Activated CD8-positive, alpha-beta memory T cell treated with anti-CD3 and anti-CD28 coated beads, Interleukin-2, amount 50 U/mL, for 24 hours (primary cell): Measurements from ENCODE around the gene SMR3A.

Experiments used
- DNase-seq: peaks from one replicate; pipeline ENCODE4 v3.0.0-alpha.2; 2020; ENCODE audit errors: extremely low read depth

SMR3A gene

DNA sequence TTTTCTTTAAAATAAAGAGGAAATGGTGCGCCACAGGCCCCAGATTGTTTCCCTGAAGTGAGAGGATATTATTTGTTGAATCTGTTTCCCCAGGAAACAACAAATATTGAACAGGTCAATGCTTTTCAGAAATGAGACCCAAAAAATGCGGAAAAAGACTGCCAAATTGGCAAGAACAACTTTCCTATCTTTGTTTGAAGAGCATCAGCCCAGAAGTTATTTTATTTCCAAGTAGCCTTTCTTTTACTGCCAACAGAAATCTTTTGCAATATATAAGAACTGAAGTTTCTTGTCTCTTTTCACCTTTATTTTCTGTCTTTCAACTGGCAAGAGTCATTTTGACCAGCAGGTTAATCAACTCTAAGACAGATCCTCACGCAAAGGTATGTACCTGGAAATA is at the start of gene SMR3A:
TSS of gene SMR3A (plus strand) at position 301 of the 400 bp plus-strand sequence. CDS start 1,356 bp downstream, outside the sequence.
- DNase-seq, result no peak

DNA sequence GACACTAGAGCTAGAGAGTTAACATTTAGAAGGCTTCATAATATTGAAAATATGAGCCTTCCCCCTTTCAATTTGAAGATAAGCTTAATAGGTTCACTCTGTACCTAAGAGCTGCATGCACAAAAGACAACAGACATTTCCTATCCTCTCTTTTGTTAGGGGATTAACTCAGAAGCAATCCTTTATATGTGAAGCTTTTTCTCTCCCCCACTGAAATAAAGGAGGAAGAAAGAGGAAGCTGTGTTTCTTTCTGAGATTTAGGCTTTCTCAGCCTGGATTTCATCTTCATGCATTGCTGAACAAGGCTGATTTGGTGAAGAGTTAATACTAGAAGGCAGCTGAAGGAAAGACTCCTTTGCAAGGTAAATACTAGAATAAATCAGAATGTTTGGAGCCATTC is 46.8 kb upstream of the SMR3A start:
- DNase-seq, result no peak

DNA sequence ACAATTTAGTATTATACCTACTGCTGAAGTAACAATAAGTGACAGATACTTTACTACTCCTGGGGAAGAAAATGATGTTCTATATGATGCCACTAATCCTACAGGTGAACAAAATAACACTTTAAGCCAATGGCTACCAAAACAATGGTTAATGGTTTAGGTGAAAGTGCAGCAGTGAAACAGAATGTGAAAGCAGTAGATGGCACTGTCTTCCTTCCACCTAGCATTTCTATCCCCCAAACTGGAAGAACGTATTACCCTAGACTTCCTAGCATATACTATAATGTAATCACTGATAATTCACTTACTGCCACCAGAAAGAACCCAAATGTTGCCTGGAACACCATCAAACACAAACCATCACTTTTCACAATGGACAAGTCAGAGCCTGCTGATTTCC is 44.6 kb upstream of the SMR3A start:
- DNase-seq, result no peak

DNA sequence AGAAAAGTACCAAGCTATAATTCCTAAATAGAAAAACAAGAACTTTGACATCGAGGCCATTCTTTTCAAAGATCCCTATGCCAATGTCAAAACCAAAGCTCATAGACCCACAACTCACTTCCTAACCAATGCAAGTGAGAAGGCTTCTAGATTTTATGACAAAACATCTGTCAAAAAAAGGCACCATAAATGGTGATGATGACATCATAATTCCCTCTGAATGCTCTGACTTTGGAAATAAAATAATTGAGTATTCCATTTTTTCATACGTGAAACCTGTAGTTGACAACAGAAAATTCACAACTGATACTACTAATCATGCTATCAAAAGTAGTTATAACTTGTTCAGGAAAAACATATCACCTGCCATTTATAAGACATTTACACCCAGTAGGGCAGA is 34.5 kb upstream of the SMR3A start:
- DNase-seq, result no peak

DNA sequence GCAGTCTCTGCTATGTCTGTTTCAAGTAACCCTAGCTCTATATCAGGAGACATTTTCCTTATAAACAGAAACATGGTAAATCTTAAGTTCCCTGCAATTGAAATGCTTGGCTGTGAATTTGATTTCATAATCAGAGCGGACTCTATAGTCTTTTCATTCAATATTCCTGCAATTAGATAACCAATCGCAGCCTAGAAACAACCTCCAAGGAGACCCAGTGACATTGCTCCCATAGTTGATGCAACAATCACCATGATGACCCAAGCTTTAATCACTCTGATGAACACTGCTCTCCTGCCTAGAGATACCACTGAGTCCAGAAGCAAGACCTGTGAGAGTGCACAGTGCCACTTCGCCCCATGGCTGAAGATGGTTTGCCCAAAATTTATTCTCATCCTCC is 25.9 kb upstream of the SMR3A start, which contains the start of gene CABS1:
TSS of gene CABS1 (plus strand) at position 301 of the 400 bp plus-strand sequence. CDS start at position 360, 59 bp downstream.
- DNase-seq, result no peak

DNA sequence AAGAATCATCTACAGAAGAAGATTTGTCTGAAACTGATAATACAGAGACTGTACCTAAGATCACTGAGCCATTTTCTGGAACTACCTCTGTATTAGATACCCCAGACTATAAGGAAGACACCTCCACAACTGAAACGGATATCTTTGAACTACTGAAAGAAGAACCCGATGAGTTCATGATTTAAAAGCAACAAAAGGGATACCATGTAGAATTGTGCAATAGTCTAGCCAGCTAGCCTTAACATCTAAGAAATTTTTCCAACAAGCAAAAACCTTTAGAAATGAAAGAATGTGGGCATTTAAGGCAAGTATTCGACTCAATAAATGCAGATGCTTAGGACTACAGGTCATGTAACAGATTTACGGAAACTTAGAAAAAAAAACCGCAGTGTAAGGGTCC is 24.5 kb upstream of the SMR3A start:
- DNase-seq, result no peak

DNA sequence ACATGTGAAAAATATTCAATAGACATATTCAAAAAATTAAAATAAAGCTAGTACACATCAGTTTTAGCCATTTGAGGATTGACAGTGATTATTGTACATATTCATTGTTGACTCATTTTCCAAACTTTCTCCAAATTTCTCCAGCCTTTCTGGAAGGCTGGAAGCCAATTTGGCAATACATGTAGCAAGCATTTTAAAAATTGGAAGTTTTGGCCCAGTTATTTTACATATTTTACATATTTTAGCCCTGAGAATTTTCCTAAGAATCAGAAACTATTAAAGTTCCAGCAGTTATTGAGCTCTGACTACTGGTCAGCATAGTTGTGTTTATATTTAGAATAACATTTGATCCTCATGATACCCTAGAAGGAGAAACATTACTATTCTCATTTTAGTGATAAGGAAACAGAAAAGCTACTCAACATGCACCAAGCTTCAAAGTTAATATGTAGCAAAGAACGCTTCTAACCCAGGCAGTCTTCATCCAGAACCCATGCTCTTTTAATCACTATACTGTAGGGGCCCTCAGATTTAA is 22.6 kb upstream of the SMR3A start:
- DNase-seq, result no peak

DNA sequence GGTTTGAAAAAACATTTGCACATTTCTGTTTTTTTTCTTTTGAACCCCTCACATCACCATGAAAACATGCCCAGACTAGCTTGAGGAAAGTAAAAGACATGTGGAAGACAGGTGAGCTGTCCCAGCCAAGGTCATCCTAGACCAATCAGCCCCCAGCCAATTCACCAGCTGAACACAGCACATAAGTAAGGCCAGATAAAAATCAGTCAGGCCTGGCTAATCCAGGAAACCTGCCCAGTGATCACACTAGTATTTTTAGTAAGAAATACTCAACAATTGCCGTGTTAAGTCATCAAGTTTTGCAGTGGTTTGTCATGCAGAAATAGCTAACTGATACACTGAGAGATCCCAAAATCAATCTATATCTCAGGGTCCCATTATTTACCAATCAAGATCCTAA is 4.4 kb upstream of the SMR3A start:
- no peak for DNase-seq

DNA sequence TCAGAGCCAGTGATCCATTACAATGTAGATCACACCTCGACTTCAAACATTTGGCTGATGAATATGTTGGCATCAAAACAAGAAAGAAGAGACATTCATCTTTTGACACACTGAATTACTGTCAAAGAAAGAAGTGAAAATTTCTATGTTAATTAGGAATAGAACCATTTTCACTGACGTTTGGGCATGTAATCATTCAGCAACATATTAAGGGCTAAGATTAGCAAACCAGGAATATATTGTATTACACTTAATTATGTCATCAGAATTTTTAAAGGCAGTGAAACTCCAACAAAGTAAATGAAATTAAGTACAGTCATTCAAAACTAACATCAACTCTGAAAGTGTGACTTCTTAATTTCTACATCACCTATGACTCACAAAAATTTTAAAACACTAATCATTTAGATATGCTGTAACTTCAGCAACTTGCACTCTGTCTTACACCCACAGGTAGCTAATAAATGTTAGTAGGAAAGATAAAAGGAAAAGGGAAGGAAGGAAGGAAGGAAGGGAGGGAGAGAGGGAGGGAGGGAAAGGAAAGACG is 1.4 kb upstream of the SMR3A start:
- DNase-seq, result no peak

DNA sequence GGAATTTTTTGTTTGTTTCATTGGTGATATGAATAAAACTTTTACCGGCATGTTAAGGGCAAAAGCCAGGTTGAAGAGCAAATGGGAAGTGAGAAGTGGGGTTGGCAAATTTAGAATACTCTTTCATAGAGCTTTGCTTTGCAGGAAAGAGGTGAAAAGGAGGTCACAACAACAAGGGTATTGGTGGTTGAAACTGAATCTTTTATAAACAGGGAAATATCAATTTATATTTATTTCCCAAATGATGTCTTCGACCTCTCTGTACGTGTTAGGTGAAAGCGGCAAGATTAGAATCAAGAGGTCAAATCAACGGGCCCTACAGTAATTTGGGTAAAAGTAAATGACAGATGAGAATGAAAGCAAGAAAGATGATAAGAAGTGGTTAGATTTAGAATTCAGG is 3.4 kb downstream of the SMR3A start:
- DNase-seq, result no peak

DNA sequence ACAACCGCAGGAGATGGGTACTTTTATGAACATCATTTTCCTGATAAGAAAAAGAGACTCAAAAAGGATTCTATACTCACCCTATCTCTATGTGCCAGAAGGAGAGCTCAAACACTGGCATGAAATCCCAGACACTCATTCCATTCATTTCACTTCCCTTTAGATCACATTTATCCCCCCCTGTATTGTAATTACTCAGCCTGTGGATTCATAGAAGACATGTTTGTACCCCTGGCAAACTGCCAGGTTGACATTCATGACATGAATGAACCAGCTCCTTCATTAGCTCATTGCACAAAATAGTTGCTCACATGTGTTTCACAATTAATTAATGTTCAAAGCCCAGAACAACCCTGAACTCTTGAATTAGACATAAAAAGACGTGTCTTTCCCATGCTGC is 4.9 kb downstream of the SMR3A start:
- no peak for DNase-seq

DNA sequence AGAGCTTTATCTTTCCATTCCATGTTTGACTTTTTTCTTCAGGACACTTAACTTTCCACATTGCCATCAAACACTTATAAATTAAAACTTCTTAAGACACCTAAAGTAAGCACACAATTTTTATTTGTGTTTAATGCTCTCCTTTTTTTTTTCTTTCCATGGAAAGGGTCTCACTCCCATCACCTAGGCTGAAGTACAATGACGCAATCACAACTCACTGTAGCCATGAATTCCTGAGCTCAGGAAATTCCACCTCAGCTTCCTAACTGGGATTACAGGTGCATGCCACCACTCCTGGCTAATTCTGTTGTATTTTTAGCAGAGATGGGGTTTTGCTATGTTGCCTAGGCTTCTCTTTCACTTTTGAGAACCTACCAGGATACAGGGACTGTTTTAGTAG is 7.3 kb downstream of the SMR3A start:
- DNase-seq, result no peak

DNA sequence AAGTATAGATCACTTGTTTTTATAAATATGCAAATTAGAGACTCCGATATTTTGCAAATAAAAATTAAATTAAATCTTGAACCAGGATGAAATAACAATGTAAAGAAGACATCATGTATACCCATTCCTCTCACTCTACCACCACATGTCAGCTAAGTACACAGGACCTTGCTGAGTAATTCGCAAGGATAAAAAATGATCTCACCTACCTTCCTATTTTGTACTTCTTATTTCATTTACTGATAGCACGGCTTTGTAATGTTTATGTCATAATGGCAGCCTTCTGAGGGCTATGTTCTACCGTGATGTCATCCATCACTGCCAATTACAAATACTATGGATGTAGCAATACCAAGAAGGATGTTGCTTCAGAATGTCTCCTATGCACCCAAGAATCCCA is 11.4 kb downstream of the SMR3A start:
- DNase-seq, result no peak

DNA sequence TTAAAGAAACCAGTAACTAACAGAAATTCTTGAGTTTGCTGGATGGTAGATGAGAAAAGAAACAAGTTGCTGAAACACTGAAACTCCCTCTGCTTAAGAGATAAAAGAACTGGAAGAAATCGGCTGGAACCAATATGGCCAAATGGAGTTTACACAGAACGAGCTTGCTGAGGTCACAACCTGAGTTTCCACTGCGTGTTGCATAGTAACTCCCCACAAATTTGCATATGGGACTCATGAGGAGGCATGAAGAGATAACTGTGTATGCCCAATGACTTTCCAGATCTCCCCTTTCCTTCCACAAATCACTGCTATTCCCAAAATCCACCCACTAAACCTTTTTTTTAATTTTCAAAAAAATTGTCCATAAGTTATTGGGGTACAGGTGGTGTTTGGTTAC is 12.2 kb downstream of the SMR3A start:
- DNase-seq, result no peak

DNA sequence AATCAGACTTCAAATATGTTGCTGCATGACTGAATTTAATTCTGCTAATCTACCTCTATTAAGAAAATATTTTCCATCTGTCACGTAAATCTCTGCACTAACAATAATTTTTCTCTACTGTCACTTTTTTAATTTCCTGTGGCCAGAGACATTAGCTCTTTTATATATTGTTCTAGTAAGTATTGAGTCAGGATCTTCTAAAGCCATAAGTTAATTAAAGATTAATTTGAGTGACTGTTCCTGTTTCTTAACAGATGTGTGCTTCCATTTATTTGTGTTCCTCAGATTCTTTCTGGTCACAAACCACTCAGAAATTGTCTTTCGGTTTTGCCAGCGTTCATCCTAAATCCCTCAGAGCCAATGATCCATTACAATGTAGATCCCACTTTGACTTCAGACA is 20.0 kb downstream of the SMR3A start:
- DNase-seq, result no peak

DNA sequence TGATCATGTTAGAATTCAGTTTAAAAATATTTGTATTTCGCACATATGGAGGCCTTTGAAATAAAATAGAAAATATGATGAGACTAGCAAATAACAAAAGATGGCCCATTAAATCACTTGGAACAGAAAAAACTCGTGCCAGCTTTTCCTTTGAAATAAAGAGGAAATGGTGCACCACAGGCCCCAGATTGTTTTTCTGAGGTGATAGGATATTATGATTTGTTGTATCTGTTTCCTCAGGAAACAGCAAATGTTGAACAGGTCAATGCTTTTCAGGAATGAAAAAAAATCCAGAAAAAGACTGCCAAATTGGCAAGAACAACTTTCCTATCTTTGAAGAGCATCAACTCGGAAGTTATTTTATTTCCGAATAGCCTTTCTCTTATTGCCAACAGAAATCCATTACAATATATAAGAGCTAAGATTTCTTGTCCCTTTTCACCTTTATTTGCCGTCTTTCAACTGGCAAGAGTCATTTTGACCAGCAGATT is 22.2 kb downstream of the SMR3A start, which contains the start of gene SMR3B:
TSS of gene SMR3B (plus strand) at position 441 of the 491 bp plus-strand sequence. CDS start 1,380 bp downstream, outside the sequence.
- no peak for DNase-seq

DNA sequence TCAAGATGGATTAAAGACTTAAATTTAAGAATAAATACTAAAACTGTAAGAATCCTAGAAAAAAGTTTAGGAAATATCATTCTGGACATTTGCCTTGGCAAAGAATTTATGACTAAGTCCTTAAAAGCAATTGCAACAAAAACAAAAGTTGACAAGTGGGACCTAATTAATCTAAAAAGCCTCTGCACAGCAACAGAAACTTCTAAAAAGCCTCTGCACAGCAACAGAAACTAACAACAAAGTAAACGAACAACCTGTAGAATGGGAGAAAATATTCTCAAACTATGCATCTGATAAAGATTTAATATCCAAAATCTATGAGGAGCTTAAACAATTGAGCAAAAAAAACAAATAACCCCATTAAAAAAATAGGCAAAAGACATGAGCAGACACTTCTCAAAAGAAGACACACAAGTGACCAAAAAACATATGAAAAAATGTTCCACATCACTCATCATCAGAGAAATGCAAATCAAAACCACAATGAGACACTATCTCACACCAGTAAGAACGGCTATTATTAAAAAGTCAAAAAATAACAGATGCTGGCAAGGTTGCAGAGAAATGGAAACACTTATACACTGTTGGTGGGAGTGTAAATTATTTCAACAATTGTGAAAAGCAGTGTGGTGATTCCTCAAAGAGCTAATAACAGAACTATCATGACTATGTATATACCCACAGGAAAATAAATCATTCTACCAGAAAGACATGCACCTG is 31.7 kb downstream of the SMR3A start:
- no peak for DNase-seq

DNA sequence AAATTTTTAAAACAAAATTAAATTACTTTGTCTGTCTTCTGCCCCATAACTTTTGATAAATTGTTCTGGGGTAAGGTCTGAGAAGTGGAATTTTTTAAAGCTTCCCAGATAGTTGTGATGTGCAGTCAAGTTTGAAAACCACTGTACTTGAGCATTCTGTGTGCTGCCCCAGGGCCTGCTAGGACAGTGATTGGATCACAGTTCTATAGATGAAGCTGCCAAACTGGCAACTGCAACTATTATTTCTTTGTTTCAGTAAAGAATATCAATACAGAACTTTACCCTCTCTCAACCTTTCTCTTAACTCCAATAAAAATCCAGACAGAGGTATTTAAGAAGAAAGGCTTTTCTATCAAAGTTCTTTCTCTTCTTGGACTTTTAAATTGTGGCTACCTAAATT is 37.0 kb downstream of the SMR3A start, which contains the start of gene OPRPN:
TSS of gene OPRPN (plus strand) at position 361 of the 400 bp plus-strand sequence. CDS start 1,346 bp downstream, outside the sequence.
- DNase-seq, result no peak

DNA sequence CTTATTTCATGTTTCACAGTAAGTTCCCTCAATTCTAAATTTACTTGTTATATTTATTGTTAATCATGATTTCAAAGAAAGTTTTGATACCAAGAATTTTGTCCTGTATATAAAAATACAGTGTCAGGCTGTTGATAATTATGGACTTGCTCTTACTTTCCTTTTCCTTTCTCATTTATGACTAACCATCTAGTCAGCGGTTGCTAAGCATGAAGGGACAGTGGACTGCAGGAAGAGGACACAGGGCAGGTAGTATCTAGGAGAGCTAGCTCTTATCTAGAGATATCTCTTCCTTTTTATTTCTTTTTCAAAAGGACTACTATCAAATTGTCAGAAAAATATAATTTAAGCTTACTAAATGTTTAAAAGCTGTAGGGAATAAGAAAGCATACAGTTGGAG is 38.8 kb downstream of the SMR3A start:
- DNase-seq, result no peak

DNA sequence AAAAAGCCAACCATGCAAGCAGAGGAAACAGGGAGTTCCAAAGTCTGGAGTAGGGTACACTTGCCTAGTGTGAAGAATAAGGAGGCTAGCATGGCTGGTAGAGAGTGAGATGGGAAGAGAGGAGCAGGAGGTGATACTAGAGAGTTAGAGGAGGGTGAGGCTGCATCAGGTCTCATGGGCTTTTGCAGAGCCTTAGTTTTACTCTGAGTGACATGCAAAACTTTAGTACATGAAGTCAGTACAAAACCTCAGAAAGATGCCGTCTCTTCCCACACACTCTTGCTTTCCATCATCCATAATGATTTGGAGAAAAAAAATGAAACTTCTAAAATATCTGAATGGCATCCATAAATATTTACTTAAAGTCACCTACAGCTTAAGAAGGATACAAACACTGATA is 42.2 kb downstream of the SMR3A start:
- no peak for DNase-seq

DNA sequence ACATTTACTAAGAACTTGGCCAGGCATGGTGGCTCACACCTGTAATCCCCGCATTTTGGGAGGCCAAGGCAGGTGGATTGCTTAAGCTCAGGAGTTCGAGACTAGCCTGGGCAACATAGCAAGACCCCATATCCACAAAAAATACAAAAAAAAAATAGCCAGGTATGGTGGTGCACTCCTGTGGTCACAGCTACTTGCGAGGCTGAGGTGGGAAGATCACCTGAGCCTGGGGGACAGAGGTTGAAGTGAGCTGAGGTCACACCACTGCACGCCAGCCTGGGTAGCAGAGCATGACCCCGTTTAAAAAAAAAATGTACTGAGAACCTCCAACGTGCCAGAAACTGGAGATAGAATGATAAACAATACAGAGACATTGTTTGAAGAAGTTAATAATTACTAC is 45.2 kb downstream of the SMR3A start:
- no peak for DNase-seq
